ENCODE measurements around the gene TULP1.
A peak's percentile ranks its signal among the peaks of the same experiment; 100 is the strongest.
"Not testable (repeated sequence)": the region's sequence is repeated elsewhere in the genome, so short reads cannot be mapped to it uniquely, and the experiment has no call there.

Gene TULP1

GRCh38 chr6:35512740-35513139 lies at the start of gene TULP1:
Gene TULP1 (minus strand): TSS chr6:35512896. CDS start chr6:35512858, 38 bp downstream.
- DNase-seq (ENCODE audit: low read depth in 3 of 3, low spot score in 1 of 3) = no peak

DNA sequence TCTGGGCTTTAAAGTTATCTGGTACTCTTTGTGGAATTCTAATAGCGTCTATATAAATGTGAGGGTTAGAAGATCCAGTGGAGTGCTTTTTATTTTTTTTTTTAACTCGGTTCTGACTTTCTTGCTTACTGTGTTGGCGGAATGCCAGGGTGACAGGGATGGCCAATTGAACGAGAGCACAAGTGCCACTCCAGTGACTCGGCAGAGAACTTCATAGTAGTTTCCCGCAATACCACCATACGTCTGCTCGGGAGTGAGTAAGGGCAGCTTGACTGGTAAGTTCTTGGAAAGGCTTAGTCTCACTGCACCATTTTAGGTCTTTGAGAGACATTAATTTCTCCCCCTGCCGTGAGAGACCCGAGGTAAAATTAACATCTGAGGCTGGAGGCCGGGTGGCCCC lies 49.4 kb upstream of the TULP1 start:
- no peak for DNase-seq (ENCODE audit: low read depth in 3 of 3, low spot score in 1 of 3)

DNA sequence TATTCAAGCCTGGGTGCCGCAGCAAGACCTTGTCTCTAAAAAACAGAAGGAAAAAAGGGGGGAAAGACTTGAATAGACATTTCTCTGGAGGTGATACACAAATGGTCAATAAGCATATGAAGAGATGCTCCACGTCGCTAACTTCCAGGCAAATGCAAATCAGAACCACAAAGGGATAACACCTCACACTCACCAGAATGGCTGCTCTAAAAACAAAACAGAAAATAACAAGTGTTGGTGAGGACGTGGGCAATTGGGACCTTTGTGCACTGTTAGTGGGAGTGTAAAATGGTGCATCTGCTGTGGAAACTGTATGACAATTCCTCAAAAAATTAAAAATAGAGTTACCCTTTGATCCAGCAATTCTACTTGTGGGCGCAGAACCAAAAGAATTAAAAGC lies 48.4 kb upstream of the TULP1 start:
- no peak for DNase-seq (ENCODE audit: low read depth in 3 of 3, low spot score in 1 of 3)

- DNase-seq (ENCODE audit: low read depth in 3 of 3, low spot score in 1 of 3) = no peak
These were observed 45.9 kb upstream of the TULP1 start for GRCh38 chr6:35558571-35558970.

GRCh38 chr6:35557239-35557638 lies 44.5 kb upstream of the TULP1 start:
- DNase-seq (ENCODE audit: low read depth in 3 of 3, low spot score in 1 of 3) = no peak

- DNase-seq (ENCODE audit: low read depth in 3 of 3, low spot score in 1 of 3) = no peak
These were observed 42.1 kb upstream of the TULP1 start for GRCh38 chr6:35554811-35555210.

- no peak for DNase-seq (ENCODE audit: low read depth in 3 of 3, low spot score in 1 of 3)
These were observed 40.6 kb upstream of the TULP1 start for GRCh38 chr6:35553315-35553714.

- DNase-seq (ENCODE audit: low read depth in 3 of 3, low spot score in 1 of 3) = peak; percentile 13 to 61 (median 15)
These were observed 39.7 kb upstream of the TULP1 start for GRCh38 chr6:35552285-35552917.

DNA sequence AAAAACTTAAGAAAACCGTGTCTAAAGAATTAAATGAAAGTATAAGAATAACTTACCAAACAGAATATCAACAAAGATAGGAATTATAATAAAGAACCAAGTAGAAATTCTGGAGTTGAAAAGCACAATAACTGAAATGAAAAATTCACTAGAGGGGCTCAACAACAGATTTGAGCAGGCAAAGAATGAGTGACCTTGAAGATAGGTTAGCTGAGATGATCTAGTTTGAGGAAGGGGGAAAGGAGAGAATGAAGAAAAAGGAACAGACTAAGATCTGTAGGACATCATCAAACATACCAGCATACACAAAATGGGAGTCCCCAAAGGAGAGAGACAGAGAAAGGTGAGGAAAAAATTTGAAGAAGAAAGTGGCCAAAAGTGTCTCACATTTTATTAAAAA lies 37.7 kb upstream of the TULP1 start:
- DNase-seq (ENCODE audit: low read depth in 3 of 3, low spot score in 1 of 3) = no peak

- no peak for DNase-seq (ENCODE audit: low read depth in 3 of 3, low spot score in 1 of 3)
These were observed 35.0 kb upstream of the TULP1 start for GRCh38 chr6:35547676-35548075.

DNA sequence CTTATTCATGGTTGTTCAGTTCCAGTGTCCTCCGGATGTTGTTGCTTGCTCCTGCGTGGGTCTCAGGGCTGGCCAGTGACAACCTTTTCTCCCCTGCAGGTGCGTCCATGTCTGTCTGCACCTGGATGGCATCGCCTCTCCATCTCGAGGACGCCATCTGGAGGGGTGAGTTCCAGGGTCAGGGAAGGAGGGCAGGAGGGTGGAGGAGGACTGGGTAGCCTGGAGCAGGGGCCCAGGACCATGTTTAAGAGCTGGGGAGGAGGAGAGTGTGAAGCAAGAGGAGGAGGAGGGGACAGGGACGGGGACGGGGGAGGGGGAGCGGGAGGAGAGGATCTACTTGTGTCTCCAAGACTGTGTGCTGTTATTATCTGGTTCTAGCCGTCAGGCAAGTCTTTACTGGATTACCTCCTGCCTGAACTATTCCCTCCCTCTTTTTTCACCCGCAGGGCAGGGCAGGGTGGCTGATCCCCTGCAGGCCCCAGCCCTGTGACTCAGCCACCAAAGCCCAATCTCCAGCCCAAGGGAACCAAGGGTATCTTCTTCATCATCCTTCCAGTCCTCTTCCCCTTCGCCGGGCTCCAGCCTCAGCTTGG lies 32.2 kb upstream of the TULP1 start:
- DNase-seq (ENCODE audit: low read depth in 3 of 3, low spot score in 1 of 3) = no peak

DNA sequence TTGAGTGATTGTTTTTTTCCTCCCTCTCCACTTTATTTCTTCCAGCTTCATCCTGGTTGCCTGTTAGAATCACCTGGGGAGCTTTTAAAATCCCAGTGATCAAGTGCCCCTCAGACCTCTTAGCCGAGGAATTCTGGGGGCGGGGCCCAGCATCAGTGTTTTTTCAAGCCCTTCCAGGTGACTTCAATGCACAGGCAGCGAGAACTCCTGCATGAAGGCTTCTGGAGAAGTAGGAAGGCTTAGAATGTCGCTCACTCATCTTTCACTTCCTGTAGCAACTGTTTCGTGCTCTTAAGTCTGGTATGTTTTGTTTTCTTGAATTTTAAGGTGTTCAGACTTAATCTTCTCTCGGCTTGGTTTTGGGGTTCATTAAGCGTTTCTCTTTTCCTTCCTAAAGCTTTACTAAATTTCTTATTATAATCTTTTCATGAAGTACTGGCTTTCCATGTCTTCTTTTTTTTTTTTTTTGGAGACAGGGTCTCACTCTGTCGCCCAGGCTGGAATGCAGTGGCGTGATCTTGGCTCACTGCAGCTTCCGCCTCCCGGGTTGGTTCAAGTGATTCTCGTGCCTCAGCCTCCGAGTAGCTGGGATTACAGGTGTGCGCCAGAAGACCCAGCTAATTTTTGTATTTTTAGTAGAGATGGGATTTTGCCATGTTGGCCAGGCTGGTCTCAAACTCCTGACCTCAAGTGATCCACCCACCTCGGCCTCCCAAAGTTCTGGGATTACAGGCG lies 30.9 kb upstream of the TULP1 start:
- no peak for DNase-seq (ENCODE audit: low read depth in 3 of 3, low spot score in 1 of 3)

GRCh38 chr6:35541836-35542235 lies 29.1 kb upstream of the TULP1 start:
- no peak for DNase-seq (ENCODE audit: low read depth in 3 of 3, low spot score in 1 of 3)

GRCh38 chr6:35539223-35539622 lies 26.5 kb upstream of the TULP1 start:
- no peak for DNase-seq (ENCODE audit: low read depth in 3 of 3, low spot score in 1 of 3)

DNA sequence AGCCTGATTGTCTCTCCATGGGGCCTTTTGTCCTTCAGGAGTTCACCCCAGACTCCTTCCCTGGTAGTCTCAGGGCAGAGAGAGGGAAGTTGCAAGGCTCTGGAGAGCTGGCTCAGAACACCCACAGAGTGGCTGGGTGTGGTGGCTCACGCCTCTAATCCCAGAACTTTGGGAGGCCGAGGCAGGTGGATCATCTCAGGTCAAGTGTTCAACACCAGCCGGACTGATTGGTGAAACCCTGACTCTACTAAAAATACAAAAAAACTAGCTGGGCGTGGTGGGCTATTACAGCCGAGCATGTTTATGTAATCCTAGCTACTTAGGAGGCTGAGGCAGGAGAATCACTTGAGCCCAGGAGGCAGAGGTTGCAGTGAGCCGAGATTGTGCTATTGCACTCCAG lies 23.2 kb upstream of the TULP1 start:
- DNase-seq (ENCODE audit: low read depth in 3 of 3, low spot score in 1 of 3) = not testable (repeated sequence)

GRCh38 chr6:35534407-35535170 lies 21.9 kb upstream of the TULP1 start:
- no peak for DNase-seq (ENCODE audit: low read depth in 3 of 3, low spot score in 1 of 3)

GRCh38 chr6:35533981-35534380 lies 21.3 kb upstream of the TULP1 start:
- no peak for DNase-seq (ENCODE audit: low read depth in 3 of 3, low spot score in 1 of 3)

GRCh38 chr6:35532126-35532525 lies 19.4 kb upstream of the TULP1 start:
- DNase-seq (ENCODE audit: low read depth in 3 of 3, low spot score in 1 of 3) = no peak

GRCh38 chr6:35524380-35525020 lies 11.8 kb upstream of the TULP1 start:
- no peak for DNase-seq (ENCODE audit: low read depth in 3 of 3, low spot score in 1 of 3)

- peak; percentile 36 to 70 (median 59) for DNase-seq (ENCODE audit: low read depth in 3 of 3, low spot score in 1 of 3)
These were observed 10.3 kb upstream of the TULP1 start for GRCh38 chr6:35522660-35523658.

Measured in stimulated activated CD4-positive, alpha-beta T cell treated with anti-CD3 and anti-CD28 coated beads, TNF-alpha, amount 100 ng/mL, for 1 hour (primary cell).